OCI-LY3 (cell line): ENCODE data around the gene ESRRB.

Source experiments
- CTCF ChIP-seq: fragments of 200-600, 300-600 bp; sonication (generic); IDR thresholded peaks from 2 replicates; pipeline ENCODE4 v1.5.1; 2014; ENCODE audit warnings: antibody characterized with exemption, low read length, low read depth
- EZH2phosphoT487 ChIP-seq: fragments of 200-600 bp; shearing (Covaris generic); IDR thresholded peaks from 2 replicates; pipeline ENCODE4 v1.6.1; 2018; ENCODE audit warnings: antibody characterized with exemption, mixed run types, low read depth

- TF ChIP-seq CTCF (no peak), EZH2phosphoT487 (no peak)
Observed at GRCh38 chr14:76396714-76397187, 20.8 kb downstream of the ESRRB start.
